Stimulated activated effector memory CD8-positive, alpha-beta T cell treated with anti-CD3 and anti-CD28 coated beads, Interleukin-12 subunit alpha, Interleukin-12 subunit beta, amount 100 ng/mL, for 72 hours (primary cell): Measurements from ENCODE around the gene HDAC4.

Source experiments
- ATAC-seq: fragments of 150-1000 bp; cut with Tn5 transposase; 2 replicates; pipeline ENCODE4 v1.10.0; 2021
- DNase-seq, 2 donors: peaks; one replicate each; pipeline ENCODE4 v3.0.0; 2021 to 2022; ENCODE audit warnings: low spot score in 2 of 2
- H3K27ac Mint-ChIP-seq: one replicate; pipeline ENCODE4 v1.8.0; 2022; ENCODE audit warnings: mild to moderate bottlenecking, mixed read lengths
- H3K36me3 Mint-ChIP-seq: one replicate; pipeline ENCODE4 v1.8.0; 2022; ENCODE audit warnings: mild to moderate bottlenecking, mixed read lengths
- H3K4me1 Mint-ChIP-seq: one replicate; pipeline ENCODE4 v1.8.0; 2022; ENCODE audit warnings: mixed read lengths
- H3K4me3 Mint-ChIP-seq: one replicate; pipeline ENCODE4 v1.8.0; 2022; ENCODE audit warnings: mild to moderate bottlenecking, mixed read lengths
- H3K9me3 Mint-ChIP-seq: one replicate; pipeline ENCODE4 v1.8.0; 2022; ENCODE audit warnings: mixed read lengths

Gene HDAC4

GRCh38 chr2:239214725-239215124 is 186.1 kb downstream of the HDAC4 start:
- peak overlapping the region; percentile 78 for H3K27ac Mint-ChIP-seq
- no peak overlapping the region for H3K4me3 Mint-ChIP-seq
- ATAC-seq: no peak
- no peak for DNase-seq
- H3K9me3 Mint-ChIP-seq: no peaks in the 10 kb centered on the region
- no peaks in the 10 kb centered on the region for H3K36me3 Mint-ChIP-seq
- H3K4me1 Mint-ChIP-seq: peaks cover 54% of the 10 kb centered on the region

- Mint-ChIP-seq H3K27ac (no peak overlapping the region), H3K9me3 (no peaks in the 10 kb centered on the region), H3K4me3 (no peak overlapping the region)
Measured at GRCh38 chr2:239213643-239214101, 187.1 kb downstream of the HDAC4 start.

DNA sequence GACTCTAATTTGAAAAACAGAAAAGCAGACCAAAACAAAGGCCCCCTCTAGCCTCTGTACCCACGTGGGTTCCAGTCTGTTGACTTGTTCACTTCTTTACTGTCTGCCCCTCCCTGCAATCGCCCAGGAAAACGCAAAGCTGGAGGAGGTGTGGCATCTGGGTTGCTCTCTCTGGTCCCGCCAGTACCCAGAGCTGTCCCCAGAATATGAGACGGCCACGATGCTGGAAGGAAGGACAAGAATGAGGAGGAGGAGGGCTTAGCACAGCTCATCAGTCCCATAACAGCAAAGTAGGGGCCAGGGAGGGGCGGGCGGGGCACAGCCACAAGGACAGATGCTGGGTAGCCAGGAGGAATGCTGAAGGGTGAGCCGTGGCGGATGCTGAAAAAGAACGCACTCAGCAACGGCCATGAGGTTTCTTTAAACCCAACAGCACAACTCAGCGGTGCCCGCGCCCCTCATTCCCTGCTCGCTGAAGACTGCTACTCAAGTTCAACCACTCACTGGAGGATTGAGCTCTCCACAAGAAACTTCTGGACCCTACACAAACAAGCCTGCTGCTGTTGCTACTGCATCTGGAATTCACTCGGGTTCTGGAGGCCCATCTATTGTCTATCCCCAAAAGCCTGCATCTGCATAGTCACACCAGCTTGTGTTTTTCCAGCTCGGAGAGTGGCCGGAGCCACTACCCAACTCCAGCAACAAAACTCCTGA is 187.7 kb downstream of the HDAC4 start:
- H3K4me1 Mint-ChIP-seq: peaks cover 58% of the 10 kb centered on the region
- no peaks in the 10 kb centered on the region for H3K36me3 Mint-ChIP-seq
- peak overlapping the region; percentile 24 for H3K27ac Mint-ChIP-seq
- DNase-seq (no peak), ATAC-seq (no peak)
- H3K9me3 Mint-ChIP-seq: no peaks in the 10 kb centered on the region
- no peak overlapping the region for H3K4me3 Mint-ChIP-seq

More at GRCh38 chr2:239213643-239214101, 187.1 kb downstream of the HDAC4 start:
- ATAC-seq (no peak), DNase-seq (no peak)
- H3K4me1 Mint-ChIP-seq: peaks cover 53% of the 10 kb centered on the region
- no peaks in the 10 kb centered on the region for H3K36me3 Mint-ChIP-seq

GRCh38 chr2:239212121-239212928 is 188.5 kb downstream of the HDAC4 start:
- Mint-ChIP-seq H3K9me3 (no peaks in the 10 kb centered on the region), H3K4me1 (peaks cover 50% of the 10 kb centered on the region), H3K27ac (peak overlapping the region; percentile 24), H3K36me3 (no peaks in the 10 kb centered on the region), H3K4me3 (no peak overlapping the region)
- ATAC-seq (no peak), DNase-seq (no peak)

DNA sequence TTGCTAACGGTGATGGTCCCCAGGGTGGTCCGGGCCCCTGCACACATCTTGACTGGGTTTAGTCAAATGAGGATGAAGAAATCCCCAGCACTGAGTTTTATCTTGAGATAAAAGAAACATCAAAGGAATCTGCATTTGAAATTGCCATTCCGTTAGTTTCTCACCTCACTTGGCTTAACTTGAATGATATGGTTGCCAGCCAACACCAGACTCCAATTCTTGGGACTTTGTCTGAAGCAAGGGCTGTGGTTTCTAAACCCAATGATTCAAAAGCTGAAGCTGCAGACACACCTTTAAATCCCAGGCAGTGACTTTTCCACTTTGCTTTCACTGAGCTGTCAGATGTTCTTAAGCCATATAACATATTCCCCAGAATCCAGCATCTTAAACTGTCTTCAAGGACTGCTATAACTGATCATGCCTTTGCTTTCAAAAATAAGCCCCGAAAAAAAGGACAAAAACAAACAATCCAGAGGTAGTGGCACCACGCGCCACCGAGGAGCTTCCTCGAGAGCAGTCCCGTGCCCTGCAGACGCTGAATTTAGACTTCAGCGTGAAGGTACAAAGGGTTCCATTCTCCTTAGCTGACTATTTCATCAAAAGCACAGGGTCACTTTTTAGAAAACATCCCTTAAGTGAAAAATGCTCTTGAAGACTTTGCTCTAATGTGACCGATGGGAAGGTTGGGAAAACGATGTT is 189.3 kb downstream of the HDAC4 start:
- DNase-seq: no peak
- Mint-ChIP-seq H3K9me3 (no peaks in the 10 kb centered on the region), H3K36me3 (no peaks in the 10 kb centered on the region), H3K4me1 (peaks cover 48% of the 10 kb centered on the region), H3K4me3 (no peak overlapping the region), H3K27ac (peak overlapping the region; percentile 24)
- no peak for ATAC-seq

DNA sequence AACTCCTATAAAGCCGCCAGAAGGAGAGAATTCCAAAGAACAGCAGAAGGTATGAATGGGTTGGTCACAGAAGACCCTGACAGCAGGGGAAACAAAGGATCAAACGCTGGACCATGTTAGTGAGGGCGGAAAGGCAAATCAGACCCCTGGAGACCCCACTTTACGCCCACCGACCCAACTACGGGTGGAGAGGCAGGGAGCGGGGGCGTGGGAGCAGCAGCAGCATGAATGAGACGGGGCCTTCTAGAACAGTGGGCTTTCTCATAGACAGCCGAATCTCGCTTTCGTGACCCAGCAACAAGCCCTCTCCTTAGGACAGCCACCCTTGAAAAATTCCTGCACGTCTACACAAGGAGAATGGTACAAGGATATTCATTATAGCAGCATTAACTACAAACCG is 191.0 kb downstream of the HDAC4 start:
- H3K4me3 Mint-ChIP-seq: no peak overlapping the region
- peaks cover 43% of the 10 kb centered on the region for H3K4me1 Mint-ChIP-seq
- DNase-seq (no peak), ATAC-seq (no peak)
- H3K27ac Mint-ChIP-seq: no peak overlapping the region
- no peaks in the 10 kb centered on the region for H3K36me3 Mint-ChIP-seq
- H3K9me3 Mint-ChIP-seq: no peaks in the 10 kb centered on the region

DNA sequence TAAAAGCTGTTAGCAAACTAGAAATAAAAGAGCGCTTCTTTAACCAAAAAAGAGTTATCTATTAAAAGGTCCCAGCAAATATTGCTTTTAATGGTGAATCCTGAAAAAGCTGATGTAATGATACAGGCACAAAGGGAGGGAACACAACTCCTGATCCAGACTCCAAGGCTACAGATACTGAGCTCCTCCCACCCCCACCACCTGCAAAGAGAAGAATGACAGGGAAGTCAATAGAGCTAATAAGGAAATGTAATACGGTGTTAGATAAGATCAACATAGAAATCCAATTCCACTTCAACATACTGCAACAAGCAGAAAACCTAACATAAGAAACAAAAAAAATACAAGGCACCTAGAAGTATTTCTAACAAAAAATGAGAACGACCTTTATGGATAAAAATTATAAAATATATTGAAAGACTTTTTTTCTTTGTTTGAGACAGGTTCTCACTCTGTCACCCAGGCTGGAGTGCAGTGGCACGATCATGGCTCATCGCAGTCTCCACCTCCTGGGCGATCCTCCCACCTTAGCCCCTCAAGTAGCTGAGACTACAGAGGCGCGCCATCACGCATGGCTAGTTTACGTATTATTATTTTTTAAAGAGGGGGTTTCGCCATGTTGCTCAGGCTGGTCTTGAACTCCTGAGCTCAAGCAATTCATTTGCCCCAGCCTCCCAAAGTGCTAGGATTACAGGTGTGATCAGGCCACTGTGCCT is 192.2 kb downstream of the HDAC4 start:
- H3K4me3 Mint-ChIP-seq: no peak overlapping the region
- ATAC-seq: no peak
- no peaks in the 10 kb centered on the region for H3K9me3 Mint-ChIP-seq
- peaks cover 35% of the 10 kb centered on the region for H3K4me1 Mint-ChIP-seq
- no peaks in the 10 kb centered on the region for H3K36me3 Mint-ChIP-seq
- no peak overlapping the region for H3K27ac Mint-ChIP-seq
- DNase-seq: no peak

GRCh38 chr2:239206851-239207250 is 194.0 kb downstream of the HDAC4 start:
- Mint-ChIP-seq H3K4me3 (no peak overlapping the region), H3K36me3 (no peaks in the 10 kb centered on the region), H3K4me1 (peaks cover 40% of the 10 kb centered on the region), H3K9me3 (no peaks in the 10 kb centered on the region), H3K27ac (no peak overlapping the region)
- ATAC-seq (no peak), DNase-seq (no peak)

DNA sequence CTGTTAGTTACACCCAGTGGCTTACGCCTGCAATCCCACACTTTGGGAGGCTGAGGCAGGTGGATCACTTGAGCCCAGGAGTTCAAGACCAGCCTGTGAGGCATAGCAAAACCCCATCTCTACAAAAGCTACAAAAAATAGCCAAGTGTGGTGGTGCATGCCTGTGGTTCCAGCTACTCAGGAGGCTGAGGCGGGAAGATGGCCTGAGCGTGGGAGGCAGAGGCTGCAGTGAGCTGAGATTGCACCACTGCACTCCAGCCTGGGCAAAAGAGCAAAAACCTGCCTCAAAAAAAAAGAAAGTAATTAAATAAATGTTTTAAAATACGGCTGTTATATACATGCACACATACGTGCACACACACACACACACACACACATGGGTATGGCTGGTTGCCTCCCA is 194.8 kb downstream of the HDAC4 start:
- ATAC-seq (no peak), DNase-seq (no peak)
- Mint-ChIP-seq H3K36me3 (no peaks in the 10 kb centered on the region), H3K4me3 (no peak overlapping the region), H3K4me1 (peaks cover 41% of the 10 kb centered on the region), H3K27ac (peak overlapping the region; percentile 4), H3K9me3 (no peaks in the 10 kb centered on the region)

DNA sequence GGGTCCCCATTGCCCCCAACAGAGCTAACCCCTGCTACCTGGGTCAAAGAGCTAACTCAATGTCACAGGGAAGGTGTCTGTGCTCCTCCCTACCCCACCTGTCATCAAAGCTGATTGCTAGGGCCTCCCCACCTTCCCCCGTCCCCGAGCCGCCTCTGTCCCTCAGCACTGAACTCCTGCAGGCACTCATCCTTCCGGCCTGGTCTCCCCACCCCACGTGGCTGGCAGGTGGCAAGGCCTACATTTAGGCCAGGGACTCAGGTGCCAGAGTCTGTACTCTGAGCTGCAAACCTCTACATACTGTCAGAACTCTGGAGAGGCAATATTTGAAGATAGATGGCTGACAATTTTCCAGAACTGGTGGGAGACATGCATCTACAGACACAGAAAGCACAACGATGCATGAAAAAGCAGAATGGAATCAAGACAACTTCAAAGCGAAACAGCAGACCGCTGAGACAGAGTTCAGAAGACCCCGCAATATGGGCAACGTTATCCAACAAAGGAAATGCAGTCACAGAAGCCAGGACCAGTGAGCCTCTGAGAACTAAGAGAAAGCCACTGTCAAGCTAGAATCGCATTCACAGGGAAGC is 195.8 kb downstream of the HDAC4 start:
- ATAC-seq: no peak
- no peaks in the 10 kb centered on the region for H3K36me3 Mint-ChIP-seq
- peaks cover 41% of the 10 kb centered on the region for H3K4me1 Mint-ChIP-seq
- no peak overlapping the region for H3K4me3 Mint-ChIP-seq
- no peaks in the 10 kb centered on the region for H3K9me3 Mint-ChIP-seq
- DNase-seq: no peak
- peak overlapping the region; percentile 4 for H3K27ac Mint-ChIP-seq

DNA sequence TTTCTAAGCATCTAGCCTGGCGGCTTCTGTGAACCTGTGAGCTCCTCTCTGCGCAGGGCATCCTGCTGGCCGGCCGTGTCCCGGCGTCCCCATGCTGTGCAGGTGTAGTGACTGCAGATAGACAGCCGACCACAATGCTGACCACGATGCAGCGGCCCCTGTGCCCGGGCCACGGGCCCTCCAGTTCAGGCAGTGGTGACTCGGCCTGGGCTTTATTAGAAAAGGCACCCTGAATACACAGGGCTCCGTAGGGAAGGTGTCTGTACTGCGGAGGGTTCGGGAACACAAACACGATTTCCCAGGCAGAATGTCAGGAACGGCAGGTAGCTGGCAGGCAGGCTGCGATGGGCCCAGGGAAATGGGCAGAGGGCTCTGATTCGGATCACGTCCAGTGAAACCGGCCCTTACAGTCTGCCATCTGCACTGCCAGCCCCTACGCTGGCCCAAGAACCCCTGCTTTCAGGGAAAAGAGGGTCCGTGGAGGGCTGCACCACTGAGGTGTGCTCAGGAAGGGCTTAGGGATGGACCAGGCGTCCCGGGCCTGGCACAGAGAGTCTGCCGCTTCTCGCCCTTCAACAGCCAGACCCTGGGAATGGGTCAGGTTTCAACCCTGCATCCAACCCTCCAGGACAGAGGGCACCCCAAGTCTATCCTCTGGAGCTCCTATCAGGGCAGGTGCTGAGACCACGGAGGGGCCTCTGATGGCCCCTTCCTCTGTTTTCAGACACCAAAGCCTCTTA is 196.5 kb downstream of the HDAC4 start:
- ATAC-seq: no peak
- no peaks in the 10 kb centered on the region for H3K9me3 Mint-ChIP-seq
- peaks cover 41% of the 10 kb centered on the region for H3K4me1 Mint-ChIP-seq
- DNase-seq: no peak
- H3K4me3 Mint-ChIP-seq: no peak overlapping the region
- H3K27ac Mint-ChIP-seq: no peak overlapping the region
- no peaks in the 10 kb centered on the region for H3K36me3 Mint-ChIP-seq

DNA sequence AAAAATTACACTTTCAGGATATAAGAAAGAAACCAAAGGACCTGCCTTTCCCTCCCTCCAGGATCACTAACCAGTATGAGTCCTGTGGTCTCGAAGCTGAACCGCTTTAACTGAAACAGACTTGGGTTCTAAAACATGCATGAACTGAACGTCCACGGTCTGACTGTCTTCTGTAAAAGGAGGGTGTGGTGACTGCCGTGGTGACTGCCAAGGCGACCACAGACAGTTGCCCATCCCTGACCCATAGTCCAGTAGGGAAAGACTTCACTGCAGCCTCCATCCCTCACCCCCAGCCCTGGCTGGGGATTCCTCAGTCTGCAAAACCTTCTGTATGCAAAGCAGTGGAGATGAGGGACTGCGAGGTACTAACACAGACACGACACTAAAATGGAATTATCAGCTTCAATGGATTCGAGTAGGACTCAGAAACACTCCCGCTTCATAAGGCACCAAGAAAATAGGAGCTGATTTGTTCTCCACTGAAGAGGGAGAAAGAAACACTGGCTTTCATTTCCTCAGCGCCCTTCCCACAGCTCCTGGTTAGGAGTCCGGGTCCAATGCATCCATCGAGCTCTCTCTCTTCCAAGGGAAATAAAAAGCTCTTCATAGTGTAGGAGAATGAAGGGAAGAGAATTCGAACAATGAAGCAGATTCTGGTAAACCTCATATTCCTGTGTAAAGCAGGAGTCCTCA is 197.2 kb downstream of the HDAC4 start:
- Mint-ChIP-seq H3K9me3 (no peaks in the 10 kb centered on the region), H3K4me3 (no peak overlapping the region), H3K4me1 (peaks cover 40% of the 10 kb centered on the region), H3K27ac (no peak overlapping the region), H3K36me3 (no peaks in the 10 kb centered on the region)
- ATAC-seq (no peak), DNase-seq (no peak)

DNA sequence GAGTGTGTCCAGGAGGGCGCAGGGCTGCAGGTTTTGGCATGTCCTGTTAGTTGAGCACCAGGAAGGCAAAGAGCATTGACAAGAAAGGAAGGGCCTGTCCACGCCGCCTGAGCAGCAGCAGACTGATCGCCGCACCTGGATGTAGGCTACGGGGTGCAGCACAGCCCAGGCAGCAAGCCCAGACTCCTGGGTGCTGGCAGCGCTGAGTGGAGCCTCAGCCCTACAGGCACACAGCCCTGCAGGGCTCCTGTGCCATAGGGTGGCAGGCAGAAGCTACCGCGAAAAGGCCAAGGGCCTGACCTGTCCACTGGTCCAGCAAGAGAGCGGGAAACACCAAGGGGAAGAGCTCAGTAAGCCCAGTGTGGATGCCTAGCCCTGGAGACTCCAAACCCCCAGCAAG is 198.0 kb downstream of the HDAC4 start:
- Mint-ChIP-seq H3K4me1 (peaks cover 35% of the 10 kb centered on the region), H3K9me3 (no peaks in the 10 kb centered on the region), H3K4me3 (no peak overlapping the region), H3K36me3 (peaks cover 4% of the 10 kb centered on the region), H3K27ac (no peak overlapping the region)
- DNase-seq (no peak), ATAC-seq (no peak)

DNA sequence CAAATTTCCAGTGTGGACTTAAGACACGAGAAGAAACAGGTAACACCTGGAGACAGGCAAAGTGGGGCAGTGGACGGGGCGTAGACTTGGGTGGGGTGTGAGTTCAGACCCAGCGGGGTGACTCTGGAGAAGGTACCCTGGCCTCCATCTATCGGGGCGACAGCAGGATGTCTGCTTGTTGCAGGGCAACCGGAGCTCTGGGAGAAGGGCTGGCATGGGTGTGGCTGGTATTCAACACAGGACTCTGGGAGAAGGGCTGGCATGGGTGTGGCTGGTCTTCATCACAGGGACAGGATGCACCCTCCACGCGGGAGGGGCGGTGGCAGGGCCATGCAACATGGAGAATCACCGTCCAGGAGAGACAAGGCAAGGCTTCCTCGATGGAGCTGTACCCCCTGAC is 198.5 kb downstream of the HDAC4 start:
- Mint-ChIP-seq H3K4me3 (no peak overlapping the region), H3K36me3 (peaks cover 6% of the 10 kb centered on the region), H3K9me3 (no peaks in the 10 kb centered on the region), H3K4me1 (peaks cover 35% of the 10 kb centered on the region), H3K27ac (no peak overlapping the region)
- ATAC-seq: no peak
- DNase-seq: no peak
